NB4 (cell line): ENCODE results near the gene SLC35F2.

Source experiments
- CTCF ChIP-seq: IDR thresholded peaks from one replicate; pipeline ENCODE4 v1.5.1; 2012; ENCODE audit warnings: low read depth, low read length
- MYC ChIP-seq: IDR thresholded peaks from 2 replicates; pipeline ENCODE4 v1.6.1; 2011; ENCODE audit warnings: low read depth, low read length
- POLR2A ChIP-seq: IDR thresholded peaks from 2 replicates; pipeline ENCODE4 v1.6.1; 2011; ENCODE audit warnings: mild to moderate bottlenecking; ENCODE audit not compliant: insufficient read length; ENCODE audit errors: extremely low read depth

GRCh38 chr11:107859459-107860239 is 1.1 kb upstream of the SLC35F2 start:
- TF ChIP-seq POLR2A (no peak), CTCF (no peak), MYC (peak; percentile 55)
